CD4-positive, alpha-beta T cell treated with Interleukin-15 for 1 hour (primary cell): ENCODE measurements around the gene SHC1.

Experiments
- DNase-seq: peaks from one replicate; pipeline ENCODE4 v3.0.0-alpha.2; 2020

SHC1 gene

GRCh38 chr1:154955718-154956543 is 14.6 kb downstream of the SHC1 start, which contains the start of gene PBXIP1:
PBXIP1 (minus strand) TSS chr1:154956099; CDS start chr1:154953721, 2,378 bp downstream.
- peak; percentile 92 for DNase-seq

DNA sequence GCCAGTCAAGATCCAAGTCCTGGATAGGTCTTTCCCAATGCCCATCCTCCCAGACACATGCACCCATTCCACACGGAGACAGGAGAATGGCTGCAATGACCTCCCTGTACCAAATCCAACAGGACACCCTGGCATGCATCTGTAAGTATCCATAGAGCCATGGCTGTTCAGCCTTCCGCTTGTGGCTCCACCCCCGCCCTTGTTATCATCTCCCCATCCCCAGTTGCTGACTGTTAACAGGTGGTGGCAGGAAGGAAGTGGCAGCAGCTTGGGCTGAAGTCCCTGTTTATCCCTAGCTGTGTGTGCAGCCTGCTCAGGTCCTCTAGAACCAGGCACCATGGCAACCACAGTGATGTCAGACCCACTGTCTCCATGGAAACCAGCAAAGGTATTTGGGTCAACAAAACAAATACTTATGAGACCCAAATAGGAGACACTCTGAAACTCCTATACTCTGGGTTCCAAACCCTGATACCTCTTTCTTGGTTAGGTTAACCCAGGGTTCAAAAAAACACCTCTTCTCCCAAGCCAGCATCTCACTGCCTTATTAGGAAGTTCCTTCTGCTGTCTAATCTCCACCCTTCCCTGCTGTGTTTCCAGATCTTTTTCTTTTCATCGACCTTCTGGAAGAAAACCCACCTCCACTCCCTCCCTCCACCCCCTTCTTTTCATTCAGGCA is 15.4 kb downstream of the SHC1 start:
- DNase-seq: peak; percentile 98

DNA sequence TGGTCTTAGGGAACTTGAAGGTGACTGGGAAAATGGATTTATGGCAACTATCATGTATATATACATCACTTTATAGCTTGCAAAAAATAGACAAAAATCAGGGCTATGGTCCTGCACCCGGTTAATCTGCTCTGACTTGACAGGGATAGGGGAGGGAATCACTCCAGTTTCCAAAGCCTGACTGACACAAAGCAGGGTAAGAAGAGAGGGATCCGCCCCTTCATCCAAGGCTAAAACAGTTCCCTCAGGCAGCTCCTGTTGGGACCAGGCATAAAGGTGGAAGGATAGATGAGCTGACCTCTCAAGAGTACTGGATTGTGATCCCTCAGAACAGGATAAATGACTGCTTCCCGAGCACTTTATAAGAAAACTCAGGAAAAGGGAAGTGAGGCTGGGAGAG is 16.0 kb downstream of the SHC1 start:
- DNase-seq: no peak

DNA sequence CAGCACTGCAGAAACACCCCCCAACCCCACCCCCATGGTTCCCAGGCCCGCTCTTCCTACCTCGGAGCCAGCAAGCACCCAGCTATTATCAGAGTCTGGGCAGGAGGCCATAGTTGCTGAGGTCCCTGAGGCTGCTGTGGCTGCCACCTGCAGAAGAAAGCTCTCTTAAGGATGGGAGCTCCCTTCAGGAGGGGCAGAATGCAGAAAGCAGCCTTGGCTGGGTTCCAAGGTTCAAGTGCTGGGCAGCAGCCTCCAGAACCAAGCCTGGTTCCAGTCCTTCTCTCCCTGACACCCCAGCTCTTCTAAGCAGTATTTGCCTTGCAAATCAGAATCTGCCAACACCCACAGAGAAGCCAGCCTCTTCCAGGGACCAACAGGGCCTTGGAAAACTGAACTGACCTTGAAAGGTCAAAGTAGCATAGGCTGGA is 16.9 kb downstream of the SHC1 start:
- no peak for DNase-seq

- DNase-seq: no peak
These were observed 17.9 kb downstream of the SHC1 start for GRCh38 chr1:154952664-154953063.

GRCh38 chr1:154951901-154952657 is 18.5 kb downstream of the SHC1 start:
- peak; percentile 72 for DNase-seq

- no peak for DNase-seq
These were observed 22.5 kb downstream of the SHC1 start for GRCh38 chr1:154948079-154948478.

- no peak for DNase-seq
These were observed 24.3 kb downstream of the SHC1 start for GRCh38 chr1:154945962-154946850.

DNA sequence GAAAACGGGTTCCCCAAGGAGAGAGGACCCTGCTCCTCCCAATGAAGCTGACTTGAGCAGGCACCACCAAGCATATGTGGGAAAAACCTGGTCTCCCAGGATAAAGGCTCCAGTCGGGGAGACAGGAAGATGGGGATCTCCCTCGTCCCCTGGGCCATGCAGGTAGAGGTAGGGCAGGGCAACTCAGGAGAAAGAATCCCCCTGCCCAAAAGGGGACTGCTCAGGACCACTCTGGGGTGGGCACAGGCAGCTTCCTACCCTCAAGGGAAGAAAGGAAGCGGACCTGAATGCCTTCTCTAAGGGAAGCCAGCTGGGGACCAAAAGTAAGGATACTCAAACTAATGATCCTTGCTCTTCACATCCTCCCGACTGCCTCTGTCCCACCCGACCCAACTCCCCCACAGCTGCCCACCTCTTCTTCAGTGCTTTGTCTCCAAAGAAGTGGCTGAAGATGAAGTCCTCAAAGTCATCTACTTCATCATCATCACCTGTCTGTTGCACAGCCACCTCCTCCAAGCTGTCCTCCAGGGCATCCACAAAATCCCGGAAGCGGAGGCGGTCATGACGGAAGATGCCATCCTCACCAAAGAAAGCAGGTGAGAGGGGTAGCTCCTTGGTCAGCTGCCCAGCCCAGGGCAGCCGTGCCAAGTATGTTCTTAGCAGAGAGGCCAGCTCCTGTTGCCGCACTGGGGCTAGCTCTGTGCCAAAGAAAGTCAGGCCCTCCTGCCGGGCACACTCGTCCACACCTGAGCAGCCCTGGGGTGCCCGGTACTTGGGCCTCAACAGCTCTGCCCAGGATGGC is 25.2 kb downstream of the SHC1 start:
- no peak for DNase-seq

- DNase-seq: no peak
These were observed 26.0 kb downstream of the SHC1 start for GRCh38 chr1:154944401-154945159.

DNA sequence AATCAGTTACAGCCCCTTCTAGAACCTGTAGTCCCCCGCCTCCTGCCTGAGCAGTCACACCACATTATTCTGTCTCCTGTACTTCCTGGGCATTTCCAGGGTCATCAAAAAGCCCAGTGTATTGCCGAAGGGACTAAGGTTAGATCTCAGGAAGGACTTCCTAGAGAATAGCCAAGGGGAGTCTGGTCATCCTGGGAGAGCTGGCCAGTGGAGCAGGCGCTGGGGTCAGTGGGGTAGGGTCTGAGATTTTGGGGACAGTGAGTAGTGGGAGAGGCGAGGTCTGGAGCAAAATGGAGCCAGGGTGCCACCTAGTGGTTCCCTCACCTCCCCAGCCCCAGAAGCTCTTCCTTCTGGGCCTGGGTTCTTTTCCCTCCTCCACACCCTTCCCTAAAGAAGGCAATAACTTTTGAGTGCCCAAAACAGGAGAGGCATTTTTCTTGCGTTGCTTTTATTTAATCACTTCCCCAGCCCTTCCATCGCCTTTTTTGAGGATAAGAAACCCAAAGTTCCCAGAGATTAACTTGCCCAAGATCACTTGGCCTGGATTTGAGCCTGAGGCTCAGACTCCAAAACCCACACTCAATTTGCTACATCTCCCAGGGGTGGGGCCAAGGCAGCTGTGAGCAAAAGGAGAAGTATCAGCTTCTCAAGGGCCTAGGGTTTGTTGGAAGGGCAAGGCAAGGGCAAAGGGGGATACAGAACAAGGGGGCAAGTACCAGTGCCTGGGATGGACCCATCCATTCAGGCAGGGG is 26.7 kb downstream of the SHC1 start:
- DNase-seq: no peak

DNA sequence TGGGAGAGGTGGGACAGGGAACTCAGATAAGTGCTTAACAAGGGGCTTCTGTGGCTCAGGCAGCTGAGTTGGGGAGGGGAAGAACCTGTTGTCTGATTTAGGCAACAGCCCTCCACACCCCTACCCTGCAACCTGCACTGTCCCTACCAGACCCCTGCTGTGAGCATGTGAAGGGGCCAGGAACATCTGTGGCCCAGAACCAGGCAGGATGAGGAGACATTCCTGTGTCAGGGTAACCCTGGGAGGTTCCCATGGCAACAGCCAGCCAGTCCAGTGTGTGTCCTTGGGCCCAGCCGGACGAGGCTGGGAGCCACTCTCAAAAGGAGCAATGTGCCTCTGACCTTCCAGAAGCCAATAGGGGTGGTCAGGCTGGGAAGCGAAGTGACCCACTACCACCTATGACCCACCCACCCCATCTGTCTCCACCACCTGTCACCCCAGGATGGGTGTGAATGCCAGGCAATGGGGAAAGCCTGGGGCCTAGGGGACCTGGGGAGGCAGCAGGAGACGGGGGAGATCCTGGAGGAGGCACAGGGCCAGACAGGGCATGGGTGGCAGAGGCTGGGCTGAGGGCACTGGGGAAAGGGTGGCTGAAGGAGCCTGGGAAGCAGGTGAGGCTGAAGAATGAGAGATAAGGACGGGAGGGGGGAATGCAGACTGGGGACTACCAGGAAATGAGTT is 29.1 kb downstream of the SHC1 start:
- DNase-seq: no peak

DNA sequence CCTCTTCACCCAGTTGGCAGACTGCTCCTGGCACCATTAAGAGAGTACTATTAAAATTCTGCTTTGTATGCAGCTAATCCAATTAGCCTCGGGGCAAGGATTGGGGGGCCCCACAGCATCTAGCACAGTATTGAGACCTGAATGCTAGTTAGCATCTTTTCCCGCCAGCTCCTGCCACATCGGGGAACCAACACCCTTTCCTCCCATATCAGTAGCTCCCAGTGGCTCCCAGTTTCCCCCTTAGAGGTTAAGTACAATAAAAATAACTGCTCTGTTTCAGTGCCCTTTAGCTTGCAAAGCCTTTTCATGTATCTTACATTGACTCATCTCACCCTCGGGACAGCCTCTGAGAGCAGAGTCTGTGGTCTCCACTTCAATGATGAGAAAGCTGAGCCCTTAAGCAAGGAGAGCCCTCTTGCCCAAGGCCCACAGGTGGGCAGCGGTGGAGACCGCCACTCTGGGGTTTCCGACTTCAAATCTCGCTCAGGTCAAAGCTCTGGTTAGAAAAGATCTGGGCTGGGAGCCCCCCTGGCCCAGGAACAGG is 29.8 kb downstream of the SHC1 start:
- DNase-seq: no peak

DNA sequence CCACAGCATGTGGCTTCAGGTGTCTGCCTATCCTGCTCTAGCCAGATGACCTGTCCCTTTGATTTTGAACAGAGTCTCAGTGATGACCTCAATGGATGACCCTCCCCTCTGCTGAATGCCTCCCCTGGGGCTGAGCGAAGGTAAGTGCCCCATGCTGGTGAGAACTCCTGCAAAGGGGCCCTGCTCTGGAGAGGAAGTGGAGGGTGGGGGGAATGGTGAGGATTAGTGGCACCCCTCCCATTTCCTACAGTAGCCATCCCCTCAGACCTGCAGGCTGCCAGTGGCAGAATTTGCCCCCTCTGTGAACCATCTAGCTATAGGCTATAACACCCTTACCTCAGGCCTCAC is 30.4 kb downstream of the SHC1 start:
- no peak for DNase-seq

DNA sequence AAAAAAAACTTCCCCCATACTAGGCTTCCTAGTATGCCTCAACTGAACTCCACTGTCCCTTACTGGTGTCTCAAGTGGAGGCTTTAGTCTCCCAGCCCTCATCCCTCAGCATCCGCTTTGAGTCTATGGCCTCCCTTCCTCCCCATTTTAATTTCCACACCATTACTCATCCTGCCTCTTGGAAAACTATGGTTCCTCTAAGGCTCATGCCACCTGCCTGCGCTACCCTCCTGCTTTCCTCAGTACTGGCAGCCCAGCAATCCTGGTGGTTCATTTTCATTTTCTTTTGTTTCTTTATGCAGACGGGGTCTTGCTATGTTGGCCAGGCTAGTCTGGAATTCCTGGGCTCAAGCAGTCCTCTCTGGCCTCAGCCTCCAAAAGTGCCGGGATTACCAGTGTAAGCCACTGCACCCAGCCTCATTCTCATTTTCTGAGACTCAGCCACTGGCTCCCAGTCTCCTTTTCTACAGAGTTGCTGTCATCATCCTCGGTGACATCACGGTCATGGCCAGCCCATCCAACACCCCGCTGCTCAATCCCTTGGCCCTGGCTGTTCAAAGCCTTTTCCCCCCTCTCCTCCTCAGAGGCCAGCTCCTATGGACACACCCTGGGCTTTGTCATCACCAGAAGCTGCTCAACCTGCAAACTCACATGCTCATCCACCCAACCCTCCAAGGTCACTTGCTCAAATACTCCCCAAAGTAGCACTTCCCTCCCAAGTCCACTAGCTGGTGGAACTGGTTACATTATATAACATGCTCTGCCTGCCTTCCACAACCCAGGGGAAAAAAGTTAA is 31.7 kb downstream of the SHC1 start:
- no peak for DNase-seq

DNA sequence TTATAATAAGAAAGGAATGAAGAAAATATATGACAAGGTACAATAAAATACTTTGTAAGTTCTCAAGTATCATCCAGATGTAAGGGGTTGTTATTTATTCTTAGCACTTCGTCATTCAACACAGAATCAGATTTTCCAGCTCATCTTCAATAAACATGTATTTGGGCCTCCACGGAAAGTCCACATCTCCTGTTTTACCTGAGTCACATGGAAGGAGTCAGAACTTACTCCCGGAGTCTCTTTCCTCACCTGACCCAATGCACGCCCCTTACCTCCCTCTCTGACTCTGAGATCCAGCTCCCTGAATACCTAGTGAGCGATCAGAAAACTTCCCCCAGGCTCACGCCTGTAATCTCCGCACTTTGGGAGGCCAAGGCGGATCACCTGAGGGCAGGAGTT is 32.6 kb downstream of the SHC1 start:
- DNase-seq: no peak

DNA sequence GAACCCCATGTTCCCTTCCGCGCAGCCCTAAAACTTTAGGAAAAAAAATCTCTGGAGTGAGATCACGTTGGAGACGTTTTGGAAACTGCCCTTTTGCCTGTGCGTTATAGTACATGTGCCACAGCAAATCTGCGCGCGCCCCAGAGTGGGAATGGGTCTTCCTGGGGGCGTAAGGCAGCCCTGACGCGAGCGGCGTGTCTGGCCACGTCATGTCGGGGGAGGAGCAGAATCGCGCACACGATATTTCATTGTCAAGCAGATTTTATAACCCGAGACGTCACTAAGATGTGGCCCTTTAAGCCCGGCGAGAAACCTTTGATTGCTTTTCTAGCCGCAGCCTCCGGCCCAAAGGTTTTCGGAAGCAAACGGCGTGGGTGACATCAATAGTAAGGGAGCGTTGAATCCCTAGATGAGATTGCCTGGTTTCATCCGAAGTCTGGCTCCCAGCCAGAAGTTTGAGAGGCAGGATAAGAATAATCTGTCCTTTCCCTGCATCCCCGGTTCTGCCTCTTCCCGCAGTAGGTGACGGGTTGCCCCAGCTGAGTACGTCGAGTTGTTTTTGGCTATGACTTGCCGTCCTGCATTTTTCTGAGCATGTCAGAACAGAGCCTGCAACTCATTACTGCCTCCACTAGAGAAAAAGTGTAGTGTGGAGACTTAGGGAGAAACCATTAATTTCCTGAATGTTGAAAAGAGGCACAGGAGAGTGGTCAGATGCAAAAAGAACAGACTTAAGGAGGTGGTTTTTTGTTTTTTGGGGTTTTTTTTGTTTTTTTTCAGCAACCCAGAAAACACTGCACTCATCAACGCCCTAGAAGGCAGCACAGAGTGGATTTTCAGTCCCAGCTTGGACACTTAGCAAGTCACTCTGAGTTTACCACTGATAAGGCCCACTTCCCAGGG is 33.2 kb downstream of the SHC1 start:
- DNase-seq: peak; percentile 92
